HepG2 (cell line): ENCODE data around the gene C3orf70. TPM values are rescaled to one million over a fixed set of nuclear protein-coding genes. Genes with fewer than 3 reads are reported as not detected.

Experiments used
- ATAC-seq: fragments of 200-7000 bp; cut with Tn5 transposase; 3 replicates; pipeline ENCODE4 v1.9.1; 2020; ENCODE audit warnings: mild to moderate bottlenecking, moderate library complexity
- BruUV-seq: library from RNA; stranded (reverse); fragments of 400-500 nt; replicated peaks from 2 replicates; lab custom pipeline; 2021; lab: Mats Ljungman, UMichigan
- CTCF ChIA-PET: fragments of 300-600 bp; formaldehyde crosslinking; extraction: SDS; loops from one replicate; lab custom pipeline; 2021; ENCODE audit warnings: low total read pairs, inconsistent platforms, low intra/inter-chr PET ratio; lab: Yijun Ruan, JAX
- POLR2A ChIA-PET: fragments of 350-600 bp; sonication (Branson Sonifier 250); formaldehyde crosslinking; loops from one replicate; lab custom pipeline; 2020; ENCODE audit warnings: antibody characterized with exemption, inconsistent platforms; lab: Yijun Ruan, JAX
- DNase-seq: peaks from one replicate; pipeline ENCODE4 v3.0.0-alpha.2; 2015; ENCODE audit warnings: low spot score
- FAIRE-seq: peaks from 3 replicates; lab custom pipeline; 2011; peaks lifted over from hg19 to GRCh38; lab: Jason Lieb, UNC
- H2AFZ ChIP-seq: one replicate; pipeline ENCODE4 v1.6.1; 2011; ENCODE audit warnings: low read length, inconsistent platforms
- H3K27ac ChIP-seq: fragments of 300-600 bp; 3 replicates; pipeline ENCODE4 v1.8.0; 2011; ENCODE audit warnings: mixed run types, mild to moderate bottlenecking, mixed read lengths, low read length, inconsistent platforms; ENCODE audit not compliant: insufficient read depth; ENCODE audit errors: extremely low read length
- H3K27me3 ChIP-seq, 2 experiments: fragments of 200-600 bp in 1 of 2; 2 replicates in 1 of 2; 3 replicates in 1 of 2; pipeline versions ENCODE4 v1.6.0 to v1.8.0; 2011; ENCODE audit warnings: low read length in 2 of 2, mild to moderate bottlenecking in 2 of 2, moderate library complexity in 2 of 2, inconsistent platforms in 1 of 2; ENCODE audit not compliant: insufficient read depth in 2 of 2, control insufficient read depth in 1 of 2
- H3K36me3 ChIP-seq, 2 experiments: fragments of 200-600 bp in 1 of 2; replicated peaks in 1 of 2; 2 replicates in 1 of 2; 3 replicates in 1 of 2; pipeline versions ENCODE4 v1.5.1 to v1.8.0; 2011; ENCODE audit warnings: low read length in 2 of 2, inconsistent platforms in 1 of 2; ENCODE audit not compliant: insufficient read depth in 2 of 2, control insufficient read depth in 1 of 2
- H3K4me1 ChIP-seq: 2 replicates; pipeline ENCODE4 v1.5.1; 2012; ENCODE audit warnings: low read length, inconsistent platforms; ENCODE audit not compliant: insufficient read depth
- H3K4me2 ChIP-seq: 2 replicates; pipeline ENCODE4 v1.6.0; 2011; ENCODE audit warnings: low read depth, low read length, inconsistent platforms
- H3K4me3 ChIP-seq, 3 experiments: fragments of 200-600 bp in 1 of 3; sonication (generic), shearing (Covaris generic) in 1 of 3; replicated peaks in 1 of 3; 2 replicates each; pipeline ENCODE4 v1.5.1; 2011 to 2016; ENCODE audit warnings: low read length in 3 of 3, inconsistent platforms in 2 of 3, low read depth in 2 of 3, mild to moderate bottlenecking in 2 of 3, control low read depth in 1 of 3, mixed read lengths in 1 of 3; ENCODE audit not compliant: insufficient read depth in 1 of 3
- H3K79me2 ChIP-seq: one replicate; pipeline ENCODE4 v1.6.1; 2011; ENCODE audit warnings: low read length, inconsistent platforms; ENCODE audit not compliant: insufficient read depth
- H3K9ac ChIP-seq: 2 replicates; pipeline ENCODE4 v1.6.0; 2011; ENCODE audit warnings: mild to moderate bottlenecking, low read depth, low read length, inconsistent platforms; ENCODE audit not compliant: insufficient read depth
- H3K9me3 ChIP-seq: 2 replicates; pipeline ENCODE4 v1.5.1; 2012; ENCODE audit warnings: mild to moderate bottlenecking, low read length
- H4K20me1 ChIP-seq: 2 replicates; pipeline ENCODE4 v1.6.0; 2011; ENCODE audit warnings: inconsistent platforms, mild to moderate bottlenecking, low read length, moderate library complexity; ENCODE audit not compliant: insufficient read depth
- BHLHE40 ChIP-seq: IDR thresholded peaks from 2 replicates; pipeline ENCODE4 v1.6.1; 2011; ENCODE audit warnings: low read length, improper control_type of control experiment
- ERF ChIP-seq: IDR thresholded peaks from 2 replicates; pipeline ENCODE4 v1.6.1; 2018; ENCODE audit warnings: missing biosample characterization, missing genetic modification reagents
- GATAD1 ChIP-seq: IDR thresholded peaks from 2 replicates; pipeline ENCODE4 v1.6.1; 2016; ENCODE audit warnings: missing genetic modification reagents, missing compliant biosample characterization
- HES4 ChIP-seq: sonication (generic); formaldehyde crosslinking; IDR thresholded peaks from 2 replicates; pipeline ENCODE4 v1.9.0; 2021; ENCODE audit warnings: mild to moderate bottlenecking, missing genetic modification reagents, borderline replicate concordance
- KDM3A ChIP-seq: IDR thresholded peaks from 2 replicates; pipeline ENCODE4 v1.6.1; 2018; ENCODE audit warnings: low read depth, missing compliant biosample characterization
- KLF9 ChIP-seq: IDR thresholded peaks from 2 replicates; pipeline ENCODE4 v1.6.1; 2016; ENCODE audit warnings: low read depth
- SYNCRIP ChIP-seq: fragments of 200-400 bp; formaldehyde crosslinking; IDR thresholded peaks from 2 replicates; pipeline ENCODE4 v1.6.1; 2018; ENCODE audit warnings: mild to moderate bottlenecking, low read depth, low read length; ENCODE audit not compliant: insufficient read depth
- ZBTB1 ChIP-seq: sonication (generic); formaldehyde crosslinking; IDR thresholded peaks from 2 replicates; pipeline ENCODE4 v1.4.0; 2020; ENCODE audit warnings: missing genetic modification reagents, borderline replicate concordance
- ZMYM3 ChIP-seq: sonication (generic); formaldehyde crosslinking; IDR thresholded peaks from 2 replicates; pipeline ENCODE4 v1.5.1; 2020; ENCODE audit warnings: mild to moderate bottlenecking, missing genetic modification reagents
- ZNF143 ChIP-seq: sonication (generic); formaldehyde crosslinking; IDR thresholded peaks from 2 replicates; pipeline ENCODE4 v1.4.0; 2020; ENCODE audit warnings: missing genetic modification reagents
- ZNF205 ChIP-seq: IDR thresholded peaks from 2 replicates; pipeline ENCODE4 v1.6.1; 2018; ENCODE audit warnings: missing biosample characterization, missing genetic modification reagents
- ZNF232 ChIP-seq: sonication (generic); formaldehyde crosslinking; IDR thresholded peaks from 2 replicates; pipeline ENCODE4 v1.4.0; 2020; ENCODE audit warnings: missing genetic modification reagents, borderline replicate concordance
- ZNF256 ChIP-seq: sonication (generic); formaldehyde crosslinking; conservative IDR thresholded peaks from 2 replicates; pipeline ENCODE4 v1.4.0; 2020; ENCODE audit warnings: missing genetic modification reagents
- ZNF3 ChIP-seq: IDR thresholded peaks from 2 replicates; pipeline ENCODE4 v1.7.0; 2017; ENCODE audit warnings: inconsistent platforms
- ZNF451 ChIP-seq: sonication (generic); formaldehyde crosslinking; IDR thresholded peaks from 2 replicates; pipeline ENCODE4 v1.5.0; 2020; ENCODE audit warnings: mild to moderate bottlenecking, missing genetic modification reagents
- ZNF782 ChIP-seq: sonication (generic); formaldehyde crosslinking; IDR thresholded peaks from 2 replicates; pipeline ENCODE4 v1.4.0; 2020; ENCODE audit warnings: missing genetic modification reagents, mild to moderate bottlenecking, borderline replicate concordance
- ZSCAN12 ChIP-seq: sonication (generic); formaldehyde crosslinking; IDR thresholded peaks from 2 replicates; pipeline ENCODE4 v1.9.0; 2021; ENCODE audit warnings: mild to moderate bottlenecking, missing genetic modification reagents
- WGBS: methylation state at CpG from one replicate; pipeline ENCODE4 v1.1.6; 2017; ENCODE audit warnings: low lambda C conversion rate; 5-methylcytosine and 5-hydroxymethylcytosine counted together
- in situ Hi-C: cut with HindIII; loops from 2 replicates; pipeline ENCODE4 v1.10.0; 2017; ENCODE audit warnings: low pct_unique_long_range_greater_than_20kb; ENCODE audit not compliant: extremely low pct_ligation_motif_present
- intact Hi-C: fragments of 100-400 bp; cut with micrococcal nuclease; formaldehyde crosslinking; loops from one replicate; pipeline ENCODE4 v1.10.0; 2022; ENCODE audit not compliant: unreplicated experiment
- polyA plus RNA-seq, 8 experiments: library from polyadenylated mRNA; depleted of rRNA in 3 of 8; stranded (reverse) in 7 of 8; unstranded in 1 of 8; fragments of >200 nt; fragmentation: Illumina TruSeq in 4 of 8; extraction: Trizol in 4 of 8; gene quantifications; 2 replicates each; pipeline versions ENCODE4 v1.2.1 to v1.2.3, GENCODE V29; 2011 to 2016; ENCODE audit warnings: low read depth in 4 of 8, missing spikeins in 1 of 8, mixed read lengths in 1 of 8; ENCODE audit not compliant: insufficient read depth in 1 of 8
- total RNA-seq, 5 experiments: library from RNA; depleted of rRNA; stranded (reverse); fragments of >200 nt; fragmentation: Illumina TruSeq; extraction: Trizol; gene quantifications; 2 replicates each; pipeline ENCODE4 v1.2.3, GENCODE V29; 2016; ENCODE audit warnings: low read depth in 1 of 5
- TF ChIP-seq, protein P1 (sequence below): IDR thresholded peaks from 2 replicates; pipeline ENCODE4 v1.6.1; 2016; ENCODE audit warnings: missing genetic modification reagents, missing compliant biosample characterization

The C3orf70 gene
- total and polyA plus RNA-seq, 2 of the 13 experiments (the other 11 are each of a cell fraction or from before 2014, with no cell fraction given), result 0.79 to 2.4 TPM

DNA sequence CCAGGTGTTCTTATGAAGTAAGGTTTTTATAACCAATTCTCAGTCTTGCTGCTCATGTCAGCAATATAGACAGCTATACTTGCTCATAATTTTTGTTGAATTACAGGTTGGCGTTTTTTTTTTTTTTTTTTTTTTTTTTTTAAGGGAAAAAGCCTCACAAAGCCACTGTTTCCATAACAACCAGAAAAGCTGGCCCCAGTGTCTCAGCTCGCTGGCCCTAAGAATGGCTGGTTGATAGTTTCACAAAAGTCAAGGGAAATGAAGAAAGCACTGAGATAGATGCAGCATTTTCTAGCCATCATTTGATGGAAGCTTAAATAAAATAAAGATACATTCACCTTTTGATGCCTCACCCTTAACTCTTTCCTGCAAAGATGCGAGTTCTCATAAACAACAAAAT, 121.9 kb downstream of the C3orf70 start:
- H3K27me3 ChIP-seq, result no peaks in the 10 kb centered on the region
- CTCF ChIA-PET, result no interaction called here
- H3K9me3 ChIP-seq, result no peaks in the 10 kb centered on the region
- H3K27ac ChIP-seq, result no peak overlapping the region
- H3K9ac ChIP-seq, result no peak overlapping the region
- H4K20me1 ChIP-seq, result no peaks in the 10 kb centered on the region
- no peaks in the 10 kb centered on the region for H3K36me3 ChIP-seq
- no TSS peak for BruUV-seq
- no peak overlapping the region for H2AFZ ChIP-seq
- no peaks in the 10 kb centered on the region for H3K79me2 ChIP-seq
- no peak for FAIRE-seq
- no peak overlapping the region for H3K4me3 ChIP-seq
- DNase-seq, result no peak
- WGBS, result 95% methylated on average over 3 of the region's 3 CpGs
- H3K4me1 ChIP-seq, result peaks cover 10% of the 10 kb centered on the region
- intact Hi-C loops, result no loop called here
- in situ Hi-C loops, result no loop called here
- TF ChIP-seq ZNF3 (CRISPR knock-in tag) (no peak), ZNF451 (CRISPR knock-in tag) (no peak), ZBTB1 (CRISPR knock-in tag) (no peak), ZNF205 (CRISPR knock-in tag) (no peak), ERF (no peak), ZMYM3 (no peak), SYNCRIP (no peak), KLF9 (CRISPR knock-in tag) (no peak)
- TF ChIP-seq, protein P1, sequence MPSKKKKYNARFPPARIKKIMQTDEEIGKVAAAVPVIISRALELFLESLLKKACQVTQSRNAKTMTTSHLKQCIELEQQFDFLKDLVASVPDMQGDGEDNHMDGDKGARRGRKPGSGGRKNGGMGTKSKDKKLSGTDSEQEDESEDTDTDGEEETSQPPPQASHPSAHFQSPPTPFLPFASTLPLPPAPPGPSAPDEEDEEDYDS (CRISPR knock-in tag), result no peak
- POLR2A ChIA-PET, result no interaction called here
- no peak for ATAC-seq
- no peak overlapping the region for H3K4me2 ChIP-seq

DNA sequence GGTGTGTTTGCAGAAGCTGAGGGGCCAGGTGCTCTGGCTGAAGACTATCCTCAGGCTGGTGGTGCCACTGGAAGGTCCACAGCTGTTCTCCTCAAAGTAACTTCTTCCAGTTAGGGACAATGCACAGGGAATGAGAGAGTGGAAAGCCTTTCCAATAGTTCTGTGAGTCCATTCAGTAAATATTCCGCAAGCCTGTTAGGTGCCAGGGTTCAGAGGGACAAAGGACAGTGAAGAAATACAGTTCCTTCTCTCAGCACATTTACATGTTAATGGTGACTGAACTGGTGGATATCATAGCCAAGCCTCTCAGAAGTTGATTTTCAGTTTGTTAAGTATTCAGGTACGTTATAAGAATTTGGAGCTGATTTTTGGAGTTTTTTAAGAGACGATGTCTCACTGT, 122.5 kb downstream of the C3orf70 start:
- intact Hi-C loops (no loop called here), in situ Hi-C loops (no loop called here)
- Histone ChIP-seq H3K36me3 (0 out of 5 replicates have a peak, but pooled peaks cover 0 to 3% of the 10 kb centered on the region in 2 experiments), H3K27me3 (no peaks in the 10 kb centered on the region), H3K27ac (peak overlapping the region; percentile 66), H2AFZ (no peak overlapping the region), H3K9ac (peak overlapping the region; percentile 22; the same call in 1 of the 2 replicates), H3K9me3 (no peaks in the 10 kb centered on the region), H3K4me2 (peak overlapping the region; percentile 24; the same call in 1 of the 2 replicates), H3K4me3 (no peak overlapping the region), H3K4me1 (peaks cover 10% of the 10 kb centered on the region), H3K79me2 (no peaks in the 10 kb centered on the region), H4K20me1 (no peaks in the 10 kb centered on the region)
- peak; percentile 96 for ATAC-seq
- POLR2A ChIA-PET, result no interaction called here
- 81% methylated on average over 3 of the region's 3 CpGs for WGBS
- DNase-seq, result peak; percentile 43
- peak; percentile 55 for FAIRE-seq
- CTCF ChIA-PET, result no interaction called here
- BruUV-seq, result no TSS peak
- no peak for TF ChIP-seq ZNF143
- no peak for TF ChIP-seq KDM3A (CRISPR knock-in tag)
- TF ChIP-seq ZSCAN12, result no peak
- no peak for TF ChIP-seq BHLHE40
- no peak for TF ChIP-seq HES4
- no peak for TF ChIP-seq ZNF256 (CRISPR knock-in tag)
- TF ChIP-seq GATAD1 (CRISPR knock-in tag), result no peak
- no peak for TF ChIP-seq ZMYM3
- no peak for TF ChIP-seq ERF
- TF ChIP-seq ZNF232 (CRISPR knock-in tag), result no peak
- no peak for TF ChIP-seq ZNF782 (CRISPR knock-in tag)
